Embryonic facial prominence (tissue), 1 donor: ENCODE measurements around the gene FAM227A.
"Not testable (repeated sequence)": the region's sequence is repeated elsewhere in the genome, so short reads cannot be mapped to it uniquely, and the experiment has no call there.

Experiments
- DNase-seq: peaks from one replicate; pipeline ENCODE4 v3.0.0-alpha.2; 2016; ENCODE audit errors: extremely low spot score

Gene FAM227A

GRCh38 chr22:38611559-38611958 lies 44.6 kb downstream of the FAM227A start:
- DNase-seq: no peak

GRCh38 chr22:38610234-38610633 lies 46.0 kb downstream of the FAM227A start:
- no peak for DNase-seq

- DNase-seq: no peak
Measured at GRCh38 chr22:38608992-38609750, 47.0 kb downstream of the FAM227A start.

- DNase-seq: no peak
Measured at GRCh38 chr22:38607680-38608079, 48.5 kb downstream of the FAM227A start.

- no peak for DNase-seq
Measured at GRCh38 chr22:38602166-38602565, 54.0 kb downstream of the FAM227A start.

- no peak for DNase-seq
Measured at GRCh38 chr22:38601221-38601764, 54.9 kb downstream of the FAM227A start.

- no peak for DNase-seq
Measured at GRCh38 chr22:38599466-38599865, 56.7 kb downstream of the FAM227A start.

GRCh38 chr22:38582923-38583322 lies 73.3 kb downstream of the FAM227A start:
- DNase-seq: not testable (repeated sequence)

GRCh38 chr22:38578505-38578904 lies 77.7 kb downstream of the FAM227A start:
- DNase-seq: no peak

- peak; percentile 56 for DNase-seq
Measured at GRCh38 chr22:38572065-38572464, 84.1 kb downstream of the FAM227A start.

- DNase-seq: no peak
Measured at GRCh38 chr22:38570779-38571364, 85.3 kb downstream of the FAM227A start.

- peak; percentile 89 for DNase-seq
Measured at GRCh38 chr22:38569972-38570778, 86.0 kb downstream of the FAM227A start, which contains the start of gene DMC1. TSS of gene DMC1 (minus strand) at chr22:38570183. CDS start at chr22:38568256, 1,927 bp downstream.

- DNase-seq: no peak
Measured at GRCh38 chr22:38569181-38569971, 86.8 kb downstream of the FAM227A start.

- peak; percentile 15 for DNase-seq
Measured at GRCh38 chr22:38567531-38568285, 88.5 kb downstream of the FAM227A start.

- DNase-seq: no peak
Measured at GRCh38 chr22:38566726-38567504, 89.3 kb downstream of the FAM227A start.

GRCh38 chr22:38565441-38565840 lies 90.8 kb downstream of the FAM227A start:
- DNase-seq: no peak

- no peak for DNase-seq
Measured at GRCh38 chr22:38564669-38565068, 91.5 kb downstream of the FAM227A start.

GRCh38 chr22:38554281-38554680 lies 101.9 kb downstream of the FAM227A start:
- no peak for DNase-seq

GRCh38 chr22:38549101-38549894 lies 106.9 kb downstream of the FAM227A start:
- DNase-seq: no peak
